EH (cell line): Measurements from ENCODE around the gene ZMYND10.
A peak's percentile ranks its signal among the peaks of the same experiment; 100 is the strongest.

Source experiments
- DNase-seq: peaks from one replicate; pipeline ENCODE4 v3.0.0-alpha.2; 2015; ENCODE audit warnings: low read depth

ZMYND10 gene

DNA sequence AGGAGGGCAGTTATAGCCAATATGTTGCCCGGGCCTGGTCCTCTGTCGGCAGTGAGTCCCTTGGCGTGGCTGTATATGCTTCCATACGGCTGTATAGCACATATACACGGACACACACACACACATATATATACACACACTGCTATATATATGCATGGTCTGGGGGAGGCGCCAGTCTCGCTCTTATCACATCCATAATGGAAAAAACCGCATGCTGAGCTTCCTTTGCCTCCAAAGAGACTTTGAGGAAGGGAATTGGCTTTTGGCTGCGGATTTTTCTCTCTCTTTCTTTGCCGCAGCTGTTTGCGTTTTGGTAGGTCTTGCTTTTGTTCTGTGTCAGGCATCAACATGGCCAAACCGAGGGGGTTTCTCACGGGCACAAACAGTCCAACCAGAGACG is 25.1 kb upstream of the ZMYND10 start:
- DNase-seq: no peak

- DNase-seq: no peak
Observed at GRCh38 chr3:50369012-50369670, 23.6 kb upstream of the ZMYND10 start.

- DNase-seq: no peak
Observed at GRCh38 chr3:50365842-50366220, 20.3 kb upstream of the ZMYND10 start.

GRCh38 chr3:50365080-50365841 is 19.7 kb upstream of the ZMYND10 start:
- peak; percentile 72 for DNase-seq

GRCh38 chr3:50364573-50365079 is 19.1 kb upstream of the ZMYND10 start:
- no peak for DNase-seq

GRCh38 chr3:50359760-50360110 is 14.2 kb upstream of the ZMYND10 start:
- DNase-seq: no peak

DNA sequence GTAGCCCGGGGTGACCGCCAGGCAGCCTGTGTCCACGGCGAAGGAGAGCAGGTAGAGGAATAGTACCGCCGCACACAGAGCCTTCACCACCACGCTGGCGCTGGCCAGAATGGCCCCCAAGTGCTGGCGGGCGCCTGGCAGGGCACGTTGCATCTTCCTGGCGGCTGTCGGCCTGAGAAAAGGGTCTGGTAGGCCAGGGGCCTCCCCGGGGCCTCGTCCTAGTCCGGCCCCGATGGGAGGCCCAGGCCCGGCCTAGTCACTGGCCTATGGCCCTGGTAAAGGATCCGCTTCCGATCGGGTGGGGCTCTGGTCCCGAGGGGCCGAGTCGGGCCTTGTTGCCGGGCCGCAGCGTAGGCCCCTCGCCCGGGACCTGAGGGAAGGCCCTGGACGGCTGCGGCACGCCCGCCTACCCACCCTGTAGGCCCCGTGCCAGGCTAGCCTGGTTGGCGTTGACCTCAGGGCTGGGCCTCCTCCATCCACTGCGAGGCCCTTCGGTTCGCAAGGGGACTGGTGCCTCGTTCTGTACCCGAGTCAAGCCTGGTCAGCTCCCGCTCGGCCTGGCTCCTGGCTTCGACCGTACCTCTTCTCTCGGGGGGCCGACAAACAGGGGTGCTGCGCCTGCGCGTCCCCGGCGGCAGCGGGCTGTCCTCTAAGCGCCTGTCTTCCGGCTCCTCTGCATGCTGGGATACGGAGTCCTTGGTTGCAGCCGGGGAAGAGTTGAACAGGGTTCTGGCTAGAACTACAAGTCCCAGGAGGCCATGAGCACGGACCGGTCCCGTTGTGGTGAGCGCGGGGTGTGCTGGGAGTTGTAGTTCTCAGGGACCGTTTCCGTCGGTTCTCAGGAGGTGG is 13.6 kb upstream of the ZMYND10 start, which contains the start of gene TMEM115:
TSS of gene TMEM115 (minus strand) at position 611 of the 849 bp plus-strand sequence. CDS start at position 153, 458 bp downstream.
- DNase-seq: peak; percentile 100

- DNase-seq: no peak
Observed at GRCh38 chr3:50358355-50358910, 12.9 kb upstream of the ZMYND10 start.

DNA sequence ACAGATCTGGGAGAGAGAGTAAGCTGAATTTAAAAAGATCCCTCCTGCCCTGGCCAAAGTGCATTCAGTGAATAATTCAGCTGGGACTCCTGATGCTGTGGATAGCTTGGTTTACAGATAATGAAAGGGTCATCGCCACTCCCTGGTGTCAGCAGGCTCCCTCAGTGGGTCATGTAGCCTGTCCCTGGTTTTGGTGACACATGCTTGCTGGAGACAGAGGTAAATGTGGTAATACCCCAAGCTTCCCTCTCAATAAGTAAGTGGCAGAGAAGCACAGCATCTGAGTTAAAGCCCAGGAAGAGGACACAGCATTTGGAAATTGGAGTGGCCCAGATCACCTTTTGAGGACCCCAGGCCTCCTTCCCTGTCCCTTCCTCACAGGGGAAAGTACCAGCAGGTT is 11.9 kb upstream of the ZMYND10 start:
- DNase-seq: no peak

GRCh38 chr3:50356553-50356952 is 11.0 kb upstream of the ZMYND10 start:
- peak; percentile 42 for DNase-seq

DNA sequence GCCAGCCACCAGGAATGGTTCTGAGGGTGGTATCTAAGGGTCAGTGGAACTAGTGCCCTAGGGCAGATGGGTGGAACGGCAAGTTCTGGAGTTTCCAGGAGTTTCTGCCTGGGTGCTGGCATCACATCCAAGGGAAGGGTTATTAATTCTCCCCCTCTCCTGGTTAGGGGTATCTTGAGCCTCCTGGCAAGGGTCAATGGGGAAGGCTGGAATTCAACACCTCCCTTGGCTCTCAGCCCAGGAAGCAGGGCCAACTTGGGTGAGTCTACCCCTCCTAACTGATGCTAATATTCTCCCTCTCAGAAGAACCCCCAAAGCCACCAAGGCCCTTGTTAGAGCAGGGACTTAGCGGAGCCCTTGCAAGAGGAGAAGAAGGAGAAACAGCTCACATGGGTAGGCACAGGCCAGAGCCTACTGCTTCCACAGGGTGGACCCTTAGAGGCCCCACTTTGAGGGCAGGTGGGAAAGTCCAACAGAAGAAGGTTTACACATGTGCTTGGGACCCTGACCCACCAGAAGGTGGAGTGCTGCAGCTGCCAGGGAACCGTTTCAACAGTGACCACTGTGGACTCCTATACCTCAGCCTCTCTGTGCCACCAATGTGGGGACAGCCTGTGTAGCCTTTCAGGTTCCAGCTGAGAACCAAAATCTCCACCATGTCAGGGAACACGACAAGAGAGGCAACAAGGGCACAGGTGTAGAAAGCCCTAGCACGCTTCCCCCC is 10.5 kb upstream of the ZMYND10 start:
- DNase-seq: no peak

GRCh38 chr3:50354850-50355249 is 9.3 kb upstream of the ZMYND10 start:
- DNase-seq: no peak

DNA sequence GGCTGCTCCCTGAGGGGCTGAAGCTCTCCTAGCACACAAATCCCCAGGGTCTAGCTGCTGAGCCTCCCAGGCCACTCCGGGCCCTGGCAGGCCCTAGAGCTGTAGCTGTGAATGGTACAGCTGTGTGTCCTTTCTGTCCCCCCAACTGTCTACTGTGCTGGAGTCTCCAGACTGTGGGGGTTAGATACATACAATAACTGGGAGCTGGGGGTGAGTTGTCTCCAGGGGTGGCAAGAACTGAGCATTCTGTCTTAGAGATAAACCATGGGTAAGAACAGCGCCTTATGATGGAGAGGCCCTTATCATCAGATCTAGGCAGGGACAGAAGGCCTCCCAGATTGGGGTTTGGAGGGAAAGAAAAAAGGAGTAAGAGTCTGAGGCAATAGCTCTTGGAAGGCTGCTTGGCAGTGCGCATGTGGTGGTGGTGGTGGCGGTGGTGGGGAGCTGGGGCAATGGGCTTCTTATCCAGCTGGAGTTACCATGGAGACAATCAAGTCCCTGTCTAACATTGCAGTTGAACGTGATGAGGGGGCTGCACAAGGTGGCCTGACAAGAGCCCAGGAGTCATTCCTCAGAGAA is 8.7 kb upstream of the ZMYND10 start:
- DNase-seq: no peak

GRCh38 chr3:50353245-50354004 is 7.9 kb upstream of the ZMYND10 start:
- DNase-seq: no peak

DNA sequence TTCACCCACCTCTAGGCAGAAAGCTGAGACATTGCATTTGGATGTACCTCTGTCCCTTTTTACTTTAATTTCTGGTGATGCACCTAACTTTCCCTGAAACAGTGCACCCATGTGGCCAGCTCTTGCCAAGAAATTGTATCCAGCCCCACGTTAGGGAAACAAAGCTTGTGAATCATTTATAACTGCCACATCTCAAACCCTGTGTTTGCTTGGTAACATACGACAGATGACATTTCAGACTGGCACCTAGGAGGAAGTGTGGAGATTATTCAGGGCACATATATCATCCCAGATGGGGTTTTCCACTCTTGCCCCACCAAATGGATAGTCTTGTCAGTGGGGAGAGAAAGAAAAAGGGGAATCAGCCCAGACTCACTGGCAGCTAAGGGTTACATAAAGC is 7.2 kb upstream of the ZMYND10 start:
- DNase-seq: peak; percentile 43

GRCh38 chr3:50351323-50351697 is 5.8 kb upstream of the ZMYND10 start:
- no peak for DNase-seq

DNA sequence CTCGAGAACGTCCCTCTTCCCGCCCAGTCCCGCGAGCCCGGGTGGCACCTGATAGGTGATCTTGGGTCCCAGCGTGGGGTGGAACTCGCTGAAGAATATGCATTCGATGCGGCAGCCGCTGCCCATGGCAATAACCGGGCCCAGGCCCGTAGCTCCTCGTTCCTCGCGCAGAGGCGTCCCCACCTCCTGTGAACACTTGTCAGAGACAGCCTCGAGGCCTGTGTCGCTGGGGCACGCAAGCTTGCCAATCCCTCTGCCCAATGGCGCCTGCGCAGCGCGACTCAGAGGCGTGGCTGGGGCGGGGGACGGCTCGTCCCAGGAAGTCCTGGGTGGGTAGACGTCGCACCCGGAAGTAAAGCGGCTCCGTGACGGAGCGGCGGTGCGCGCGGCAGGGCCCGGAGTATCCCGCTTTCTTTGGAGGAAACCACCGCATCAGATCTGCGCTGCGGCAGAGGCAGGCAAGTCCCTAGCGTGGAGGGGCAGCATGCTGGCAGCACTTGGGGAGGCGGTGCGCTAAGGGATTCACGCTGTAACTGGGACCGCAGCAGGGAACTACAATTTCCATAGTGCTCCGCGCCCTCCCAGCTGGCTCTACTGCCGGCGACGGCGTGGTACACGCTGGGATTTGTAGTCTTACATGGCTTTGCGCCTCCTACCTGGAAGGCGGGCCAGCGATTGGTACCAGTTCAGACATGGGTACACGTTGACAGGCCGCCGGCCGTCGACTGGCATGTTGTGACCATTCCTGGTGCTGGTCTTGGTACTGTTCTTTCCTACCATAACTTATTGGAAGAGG is 5.2 kb upstream of the ZMYND10 start, which contains the start of the genes CYB561D2 and NPRL2:
TSS of gene CYB561D2 (plus strand) at position 336 of the 796 bp plus-strand sequence. CDS start 572 bp downstream, outside the sequence.
TSS of gene NPRL2 (minus strand) at position 249 of the 796 bp plus-strand sequence. CDS start at position 126, 123 bp downstream.
- DNase-seq: peak; percentile 95

GRCh38 chr3:50350213-50350526 is 4.6 kb upstream of the ZMYND10 start:
- no peak for DNase-seq

- peak; percentile 81 for DNase-seq
Observed at GRCh38 chr3:50347187-50347813, 1.8 kb upstream of the ZMYND10 start.
